SK-N-SH treated with all-trans-retinoic acid at 6 μM for 48 hours (cell line): Measurements from ENCODE around the gene SRD5A3.

ENCODE experiments used
- ATAC-seq: fragments of 200-7000 bp; cut with Tn5 transposase; 3 replicates; pipeline ENCODE4 v1.9.1; 2020; ENCODE audit warnings: mild to moderate bottlenecking, moderate library complexity
- ARNTL ChIP-seq: fragments of 450-650 bp; formaldehyde crosslinking; IDR thresholded peaks from 2 replicates; pipeline ENCODE4 v1.5.0; 2020; ENCODE audit warnings: low read depth, mild to moderate bottlenecking, moderate library complexity, borderline replicate concordance
- CREB5 ChIP-seq: fragments of 250-450 bp; sonication (Bioruptor Pico); IDR thresholded peaks from 2 replicates; pipeline ENCODE4 v1.5.1; 2020; ENCODE audit warnings: low read depth, mild to moderate bottlenecking, moderate library complexity
- CSDC2 ChIP-seq: fragments of 250-450 bp; sonication (Bioruptor Pico); IDR thresholded peaks from 2 replicates; pipeline ENCODE4 v1.5.0; 2020; ENCODE audit warnings: mild to moderate bottlenecking, moderate library complexity
- CSRNP3 ChIP-seq: fragments of 250-450 bp; sonication (Bioruptor Pico); IDR thresholded peaks from 2 replicates; pipeline ENCODE4 v1.5.1; 2021; ENCODE audit warnings: mild to moderate bottlenecking, moderate library complexity
- ESRRG ChIP-seq: fragments of 250-450 bp; sonication (Bioruptor Pico); IDR thresholded peaks from 2 replicates; pipeline ENCODE4 v1.6.1; 2021; ENCODE audit warnings: mild to moderate bottlenecking
- GLIS3 ChIP-seq: fragments of 250-450 bp; sonication (Bioruptor Pico); IDR thresholded peaks from 2 replicates; pipeline ENCODE4 v1.5.0; 2020; ENCODE audit warnings: mild to moderate bottlenecking, moderate library complexity
- OSR1 ChIP-seq: fragments of 250-450 bp; sonication (Bioruptor Pico); IDR thresholded peaks from 2 replicates; pipeline ENCODE4 v1.8.0; 2022; ENCODE audit warnings: moderate library complexity, mild to moderate bottlenecking, inconsistent platforms
- PPARA ChIP-seq: fragments of 250-450 bp; sonication (Bioruptor Pico); IDR thresholded peaks from 2 replicates; pipeline ENCODE4 v1.5.0; 2020; ENCODE audit warnings: mild to moderate bottlenecking, borderline replicate concordance
- RARB ChIP-seq: fragments of 250-450 bp; sonication (Bioruptor Pico); IDR thresholded peaks from 2 replicates; pipeline ENCODE4 v1.8.0; 2021; ENCODE audit warnings: mild to moderate bottlenecking, moderate library complexity
- SNAI2 ChIP-seq: fragments of 250-450 bp; sonication (Bioruptor Pico); IDR thresholded peaks from 2 replicates; pipeline ENCODE4 v1.5.0; 2020; ENCODE audit warnings: mild to moderate bottlenecking, moderate library complexity
- TCF4 ChIP-seq: fragments of 250-450 bp; sonication (Bioruptor Pico); IDR thresholded peaks from 2 replicates; pipeline ENCODE4 v1.8.0; 2021; ENCODE audit warnings: mild to moderate bottlenecking, moderate library complexity, borderline replicate concordance
- TOX ChIP-seq: fragments of 250-450 bp; sonication (Bioruptor Pico); IDR thresholded peaks from 2 replicates; pipeline ENCODE4 v1.8.0; 2021; ENCODE audit warnings: mild to moderate bottlenecking, moderate library complexity, borderline replicate concordance
- TSHZ2 ChIP-seq: fragments of 250-450 bp; sonication (Bioruptor Pico); IDR thresholded peaks from 2 replicates; pipeline ENCODE4 v1.5.0; 2020; ENCODE audit warnings: mild to moderate bottlenecking, moderate library complexity
- ZC3H10 ChIP-seq: fragments of 250-450 bp; sonication (Bioruptor Pico); IDR thresholded peaks from 2 replicates; pipeline ENCODE4 v1.5.1; 2021; ENCODE audit warnings: mild to moderate bottlenecking, moderate library complexity
- ZFP3 ChIP-seq: fragments of 250-450 bp; sonication (Bioruptor Pico); IDR thresholded peaks from 2 replicates; pipeline ENCODE4 v1.5.0; 2020; ENCODE audit warnings: mild to moderate bottlenecking, moderate library complexity
- ZFP30 ChIP-seq: fragments of 450-650 bp; formaldehyde crosslinking; IDR thresholded peaks from 2 replicates; pipeline ENCODE4 v1.5.0; 2022; ENCODE audit warnings: mild to moderate bottlenecking, moderate library complexity
- ZNF70 ChIP-seq: fragments of 450-650 bp; formaldehyde crosslinking; IDR thresholded peaks from 2 replicates; pipeline ENCODE4 v1.5.0; 2020; ENCODE audit warnings: mild to moderate bottlenecking, moderate library complexity
- ZNF8 ChIP-seq: fragments of 450-650 bp; formaldehyde crosslinking; IDR thresholded peaks from 2 replicates; pipeline ENCODE4 v1.5.0; 2020; ENCODE audit warnings: mild to moderate bottlenecking, moderate library complexity
- TF ChIP-seq, protein P1 (sequence below): fragments of 250-450 bp; sonication (Bioruptor Pico); IDR thresholded peaks from 2 replicates; pipeline ENCODE4 v1.8.0; 2020; ENCODE audit warnings: mild to moderate bottlenecking, moderate library complexity, borderline replicate concordance
- TF ChIP-seq, protein P2 (sequence below): fragments of 250-450 bp; sonication (Bioruptor Pico); IDR thresholded peaks from 2 replicates; pipeline ENCODE4 v1.8.0; 2021; ENCODE audit warnings: low read depth, mild to moderate bottlenecking, moderate library complexity, borderline replicate concordance

SRD5A3 gene

GRCh38 chr4:55311792-55312488 lies 34.1 kb upstream of the SRD5A3 start (continued):
- TF ChIP-seq RARB (CRISPR knock-in tag) (no peak), OSR1 (CRISPR knock-in tag) (no peak), PPARA (CRISPR knock-in tag) (no peak), CSRNP3 (no peak), ZFP3 (no peak), ZC3H10 (no peak)

DNA sequence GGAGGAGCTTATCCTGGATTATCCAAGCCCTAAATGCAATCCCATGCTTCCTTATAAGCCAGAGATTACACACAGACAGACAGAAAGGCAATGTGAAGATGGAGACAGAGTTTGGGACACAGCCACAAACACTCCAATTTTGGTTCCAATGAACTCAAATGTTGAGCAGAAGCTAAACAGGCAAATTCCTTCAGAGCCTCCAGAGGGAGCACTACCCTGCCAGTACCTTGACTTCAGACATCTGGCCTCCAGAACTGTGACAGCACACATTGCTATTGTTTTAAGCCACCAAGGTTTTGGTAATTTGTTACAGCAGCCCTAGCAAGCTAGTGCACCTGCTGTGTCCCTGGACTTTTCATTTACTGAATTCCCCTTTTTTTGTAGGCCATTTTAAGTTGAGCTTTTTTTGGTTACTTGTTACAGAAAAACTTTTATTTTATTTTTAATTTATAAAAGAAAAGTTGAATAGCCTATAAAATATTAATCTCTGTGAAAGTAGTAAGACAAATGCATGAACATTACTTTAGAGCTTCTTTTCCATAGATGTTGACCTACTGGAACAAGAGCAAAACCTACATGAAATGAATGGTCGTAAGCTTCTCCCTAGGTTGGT lies 33.4 kb upstream of the SRD5A3 start:
- ATAC-seq: peak; percentile 90
- TF ChIP-seq RARB (CRISPR knock-in tag) (no peak), SNAI2 (CRISPR knock-in tag) (no peak), TCF4 (CRISPR knock-in tag) (peak; percentile 77; the same call in 1 of the 2 replicates), PPARA (CRISPR knock-in tag) (no peak), ZNF70 (CRISPR knock-in tag) (no peak), CSDC2 (CRISPR knock-in tag) (no peak), TOX (CRISPR knock-in tag) (no peak), OSR1 (CRISPR knock-in tag) (no peak)
- TF ChIP-seq, protein P1, sequence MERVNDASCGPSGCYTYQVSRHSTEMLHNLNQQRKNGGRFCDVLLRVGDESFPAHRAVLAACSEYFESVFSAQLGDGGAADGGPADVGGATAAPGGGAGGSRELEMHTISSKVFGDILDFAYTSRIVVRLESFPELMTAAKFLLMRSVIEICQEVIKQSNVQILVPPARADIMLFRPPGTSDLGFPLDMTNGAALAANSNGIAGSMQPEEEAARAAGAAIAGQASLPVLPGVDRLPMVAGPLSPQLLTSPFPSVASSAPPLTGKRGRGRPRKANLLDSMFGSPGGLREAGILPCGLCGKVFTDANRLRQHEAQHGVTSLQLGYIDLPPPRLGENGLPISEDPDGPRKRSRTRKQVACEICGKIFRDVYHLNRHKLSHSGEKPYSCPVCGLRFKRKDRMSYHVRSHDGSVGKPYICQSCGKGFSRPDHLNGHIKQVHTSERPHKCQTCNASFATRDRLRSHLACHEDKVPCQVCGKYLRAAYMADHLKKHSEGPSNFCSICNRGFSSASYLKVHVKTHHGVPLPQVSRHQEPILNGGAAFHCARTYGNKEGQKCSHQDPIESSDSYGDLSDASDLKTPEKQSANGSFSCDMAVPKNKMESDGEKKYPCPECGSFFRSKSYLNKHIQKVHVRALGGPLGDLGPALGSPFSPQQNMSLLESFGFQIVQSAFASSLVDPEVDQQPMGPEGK (CRISPR knock-in tag): no peak
- TF ChIP-seq, all 23 proteins: peak for 1

DNA sequence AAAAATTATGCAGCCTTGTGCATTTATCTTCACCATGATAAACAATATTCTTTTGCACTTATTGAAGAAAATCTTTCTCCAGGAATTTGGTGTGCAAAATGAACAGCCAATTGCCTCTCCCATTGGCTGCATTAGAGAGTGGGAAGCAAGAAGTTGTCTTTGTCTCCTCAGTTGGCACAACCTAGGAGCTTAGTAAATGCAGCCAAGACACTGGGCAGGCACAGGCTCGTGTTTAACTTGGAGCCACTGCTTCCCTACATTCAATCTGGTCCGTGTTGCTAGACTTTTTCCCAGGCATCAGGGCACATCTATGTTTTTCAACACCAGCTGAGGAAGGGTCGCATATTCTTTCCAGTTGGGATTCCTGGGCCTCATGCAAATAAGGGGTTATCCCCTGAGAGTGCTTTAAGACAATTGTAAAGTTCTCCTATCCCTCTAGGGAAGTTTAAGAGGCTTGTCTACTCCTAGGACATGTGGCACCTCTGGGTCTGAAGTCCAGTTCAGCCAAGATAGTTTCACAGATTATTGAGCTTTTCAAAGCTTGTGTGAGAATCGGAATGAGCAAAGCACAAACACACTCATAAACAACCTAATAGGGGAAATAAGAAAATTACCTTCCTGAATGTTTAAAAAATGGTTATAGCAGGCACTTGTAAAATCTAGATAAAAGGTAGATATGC lies 31.8 kb upstream of the SRD5A3 start:
- TF ChIP-seq, protein P2, sequence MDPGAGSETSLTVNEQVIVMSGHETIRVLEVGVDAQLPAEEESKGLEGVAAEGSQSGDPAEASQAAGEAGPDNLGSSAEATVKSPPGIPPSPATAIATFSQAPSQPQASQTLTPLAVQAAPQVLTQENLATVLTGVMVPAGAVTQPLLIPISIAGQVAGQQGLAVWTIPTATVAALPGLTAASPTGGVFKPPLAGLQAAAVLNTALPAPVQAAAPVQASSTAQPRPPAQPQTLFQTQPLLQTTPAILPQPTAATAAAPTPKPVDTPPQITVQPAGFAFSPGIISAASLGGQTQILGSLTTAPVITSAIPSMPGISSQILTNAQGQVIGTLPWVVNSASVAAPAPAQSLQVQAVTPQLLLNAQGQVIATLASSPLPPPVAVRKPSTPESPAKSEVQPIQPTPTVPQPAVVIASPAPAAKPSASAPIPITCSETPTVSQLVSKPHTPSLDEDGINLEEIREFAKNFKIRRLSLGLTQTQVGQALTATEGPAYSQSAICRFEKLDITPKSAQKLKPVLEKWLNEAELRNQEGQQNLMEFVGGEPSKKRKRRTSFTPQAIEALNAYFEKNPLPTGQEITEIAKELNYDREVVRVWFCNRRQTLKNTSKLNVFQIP (CRISPR knock-in tag): no peak
- TF ChIP-seq TCF4 (CRISPR knock-in tag) (no peak), PPARA (CRISPR knock-in tag) (no peak), GLIS3 (CRISPR knock-in tag) (no peak), SNAI2 (CRISPR knock-in tag) (no peak), RARB (CRISPR knock-in tag) (no peak), ESRRG (CRISPR knock-in tag) (no peak), TSHZ2 (CRISPR knock-in tag) (no peak), ZNF70 (CRISPR knock-in tag) (no peak), CSDC2 (CRISPR knock-in tag) (no peak), CREB5 (CRISPR knock-in tag) (no peak), ZFP30 (CRISPR knock-in tag) (no peak), ARNTL (no peak), OSR1 (CRISPR knock-in tag) (no peak), ZFP3 (no peak), ZNF8 (CRISPR knock-in tag) (no peak)
- ATAC-seq: no peak
